HuH-7.5 (cell line): ENCODE results near the gene NBEAL2.

Experiments
- DNase-seq: peaks from one replicate; pipeline ENCODE4 v3.0.0; 2011; ENCODE audit warnings: low spot score

The NBEAL2 gene

DNA sequence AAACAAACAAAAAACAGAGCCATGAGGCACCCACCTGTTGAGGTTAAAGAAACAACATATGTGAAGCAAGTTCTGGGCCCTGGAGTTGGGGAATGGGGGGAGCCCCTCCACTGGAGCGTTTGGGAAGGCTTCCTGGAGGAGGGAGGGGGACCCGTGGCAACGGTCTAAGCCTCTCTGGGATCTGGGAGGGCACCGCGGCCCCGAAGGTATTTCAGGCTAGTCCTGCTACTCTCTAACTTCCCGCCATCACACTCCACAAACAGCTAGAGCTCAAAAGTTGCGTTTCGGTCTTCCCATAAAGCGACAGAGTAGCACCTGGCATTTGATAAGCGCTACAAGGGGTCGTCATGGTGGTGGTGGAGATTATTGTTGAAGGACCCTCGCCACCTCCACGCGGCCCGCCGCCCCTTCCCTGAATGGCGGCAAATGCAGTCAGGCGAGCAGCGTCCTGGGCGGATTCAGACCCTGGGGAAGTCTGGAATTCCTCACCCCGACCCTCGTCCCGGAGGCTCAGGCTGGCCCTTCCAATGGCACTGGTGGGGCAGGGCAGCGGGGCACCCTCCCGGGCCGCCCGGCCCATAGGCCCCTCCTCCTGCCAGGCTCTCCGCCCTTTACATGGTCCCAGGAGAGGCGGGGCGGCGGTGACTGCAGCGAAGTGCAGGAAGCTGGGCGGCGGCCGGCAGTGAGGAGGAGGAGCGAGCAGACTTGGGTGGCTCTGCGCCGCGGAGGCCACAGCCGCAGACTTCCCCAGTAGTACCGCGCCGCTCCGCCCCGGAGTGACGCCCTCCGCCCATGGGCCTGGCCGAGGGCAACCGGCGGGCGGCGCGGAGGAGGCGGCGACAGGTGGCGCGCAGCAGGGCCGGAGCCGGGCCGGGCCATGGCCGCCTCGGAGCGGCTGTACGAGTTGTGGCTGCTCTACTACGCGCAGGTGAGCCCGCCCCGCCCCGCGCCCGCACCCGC, at the start of gene NBEAL2:
Gene NBEAL2, plus strand, starts transcription at position 682 of the 960 bp plus-strand sequence. Its CDS starts 196 bp downstream, at position 878.
- DNase-seq: peak; percentile 99

GRCh38 chr3:46930166-46930944, 49.1 kb upstream of the NBEAL2 start:
- DNase-seq: no peak

GRCh38 chr3:46930945-46931403, 48.5 kb upstream of the NBEAL2 start:
- DNase-seq: no peak

GRCh38 chr3:46931631-46932331, 47.7 kb upstream of the NBEAL2 start:
- DNase-seq: no peak

DNA sequence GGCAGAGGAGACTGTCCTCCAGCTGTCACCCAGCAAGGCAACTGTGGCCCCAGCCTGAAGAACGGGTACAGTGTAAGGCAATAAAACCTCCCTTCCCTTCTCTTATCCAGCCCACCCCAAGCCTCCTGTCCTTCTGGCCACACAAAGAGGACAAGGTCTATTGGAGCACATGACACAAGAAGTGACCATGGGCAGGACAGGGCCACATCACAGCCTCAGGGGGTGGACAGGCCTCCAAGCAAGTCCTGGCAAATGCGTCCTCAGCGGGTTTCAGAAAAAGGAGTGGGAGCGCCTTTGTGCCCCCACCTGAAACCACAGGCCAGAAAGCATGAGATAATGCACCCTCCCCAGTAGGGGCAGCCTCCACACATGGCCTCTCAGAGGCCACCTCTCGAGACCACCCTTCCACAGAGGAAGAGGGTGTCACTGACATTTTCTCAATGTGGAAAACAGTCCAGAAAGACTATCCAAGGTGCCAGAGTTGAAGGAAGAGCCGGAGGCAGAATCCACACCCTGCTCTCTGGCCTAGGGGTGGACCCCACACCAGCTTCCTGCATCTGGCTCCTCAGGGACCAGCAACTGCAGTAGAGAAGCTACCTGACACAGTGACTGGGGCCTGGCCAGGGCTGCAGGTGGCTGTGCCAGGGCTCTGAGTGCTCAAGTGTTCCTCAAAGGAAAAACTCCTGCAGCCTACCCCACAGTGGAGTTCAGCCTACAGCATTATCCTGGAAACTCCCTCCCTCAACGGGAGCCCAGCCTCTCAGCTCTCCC, 46.8 kb upstream of the NBEAL2 start:
- DNase-seq: no peak

DNA sequence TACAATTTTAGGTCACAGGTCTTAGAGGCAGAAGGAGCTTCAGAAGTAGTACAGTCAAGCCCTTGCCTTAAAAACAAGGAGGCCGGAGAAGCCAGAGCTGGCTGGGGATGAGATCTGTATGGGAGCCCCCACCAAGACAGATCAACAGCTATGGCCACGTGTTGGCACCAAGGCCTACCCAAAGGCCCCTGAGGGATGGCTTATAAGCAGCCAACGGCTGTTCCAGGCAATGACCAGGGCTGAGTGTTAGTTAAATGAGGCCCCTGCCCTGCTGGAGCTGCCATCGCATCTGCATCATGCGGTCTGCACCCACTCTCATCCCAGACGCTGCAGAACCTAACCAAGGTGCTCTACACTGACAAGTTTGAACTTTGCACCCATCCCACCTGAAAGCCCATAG, 46.2 kb upstream of the NBEAL2 start:
- DNase-seq: no peak

GRCh38 chr3:46934072-46934471, 45.4 kb upstream of the NBEAL2 start:
- DNase-seq: no peak

- no peak for DNase-seq
Measured at GRCh38 chr3:46934498-46935167, 44.8 kb upstream of the NBEAL2 start.

DNA sequence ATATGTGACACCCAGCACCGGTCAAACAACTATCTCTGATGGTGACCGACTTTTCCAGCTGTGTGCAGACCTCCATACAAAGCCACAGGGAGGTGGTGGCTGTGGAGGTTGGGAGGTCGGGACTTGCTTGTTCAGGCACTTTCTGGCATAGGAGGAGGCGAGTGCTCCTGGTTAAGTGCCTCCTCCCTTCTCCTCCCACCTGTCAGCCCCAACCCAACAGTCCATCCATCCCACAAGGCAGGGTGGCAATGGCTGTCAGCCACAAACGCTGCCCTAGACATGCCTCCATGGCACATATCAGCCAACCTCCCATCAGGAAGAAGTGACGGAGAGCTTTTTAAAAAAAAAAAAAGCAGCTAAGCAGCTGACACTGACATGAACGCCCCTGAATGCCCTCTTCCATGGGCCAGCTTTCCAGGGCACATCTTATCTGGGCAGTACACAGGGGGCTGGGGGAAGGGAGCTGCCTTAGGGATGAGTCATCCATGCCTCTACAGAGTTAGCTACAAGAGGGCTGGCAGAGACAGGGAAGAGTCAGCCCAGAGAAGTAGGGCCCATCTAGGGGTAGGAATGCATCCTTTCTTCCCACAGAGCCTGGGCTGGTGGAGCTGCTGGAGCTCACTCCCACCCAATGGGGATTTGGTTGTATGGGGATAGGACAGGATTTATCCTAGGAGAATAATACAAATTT, 44.2 kb upstream of the NBEAL2 start:
- DNase-seq: peak; percentile 71

DNA sequence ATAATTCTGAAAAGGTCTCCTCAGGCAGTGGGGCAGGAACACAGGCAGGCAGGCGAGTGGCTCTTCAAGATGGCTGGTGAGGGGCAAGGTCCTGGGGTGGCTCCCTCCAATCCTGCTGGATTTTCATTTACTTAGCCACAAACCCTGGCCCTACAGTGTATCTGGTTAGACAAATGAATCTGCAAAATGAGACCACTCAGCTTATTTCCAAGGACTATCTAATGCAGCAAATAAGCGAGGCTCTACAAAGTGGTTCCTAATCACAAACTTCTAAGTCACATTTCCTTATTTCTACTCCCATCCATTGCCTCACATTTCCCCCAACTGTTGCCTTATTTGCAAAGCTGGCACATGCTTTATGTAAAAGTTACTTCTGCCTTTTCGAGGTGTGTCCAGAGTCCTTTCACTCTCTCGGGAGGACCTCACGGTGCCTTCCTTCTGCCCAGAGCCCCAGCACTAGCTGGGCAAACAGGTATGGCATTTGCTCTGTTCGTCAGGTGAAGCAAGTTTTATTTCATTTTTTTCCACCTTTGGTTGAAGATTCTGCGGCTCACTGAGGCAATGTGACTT, 43.4 kb upstream of the NBEAL2 start:
- DNase-seq: no peak

- no peak for DNase-seq
Measured at GRCh38 chr3:46936733-46937250, 42.7 kb upstream of the NBEAL2 start.

DNA sequence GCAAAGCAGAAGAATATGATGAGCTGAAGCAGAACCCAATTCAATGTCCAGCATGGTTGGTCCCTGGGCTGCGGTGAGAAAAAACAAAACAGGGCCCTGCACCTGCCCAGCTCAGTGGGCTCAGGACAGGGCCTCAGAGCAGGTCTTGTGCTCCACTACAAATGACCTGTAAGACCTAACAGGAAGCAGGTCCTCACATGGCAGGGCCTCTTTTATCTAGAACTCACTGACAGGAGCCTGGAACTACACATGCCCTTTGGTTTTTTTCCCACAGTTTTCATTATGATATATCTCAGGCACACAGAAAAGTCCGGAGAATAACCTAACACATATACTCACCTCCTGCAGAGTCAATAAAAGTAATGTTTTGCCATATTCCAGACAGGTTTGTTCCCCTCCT, 41.3 kb upstream of the NBEAL2 start:
- no peak for DNase-seq

DNA sequence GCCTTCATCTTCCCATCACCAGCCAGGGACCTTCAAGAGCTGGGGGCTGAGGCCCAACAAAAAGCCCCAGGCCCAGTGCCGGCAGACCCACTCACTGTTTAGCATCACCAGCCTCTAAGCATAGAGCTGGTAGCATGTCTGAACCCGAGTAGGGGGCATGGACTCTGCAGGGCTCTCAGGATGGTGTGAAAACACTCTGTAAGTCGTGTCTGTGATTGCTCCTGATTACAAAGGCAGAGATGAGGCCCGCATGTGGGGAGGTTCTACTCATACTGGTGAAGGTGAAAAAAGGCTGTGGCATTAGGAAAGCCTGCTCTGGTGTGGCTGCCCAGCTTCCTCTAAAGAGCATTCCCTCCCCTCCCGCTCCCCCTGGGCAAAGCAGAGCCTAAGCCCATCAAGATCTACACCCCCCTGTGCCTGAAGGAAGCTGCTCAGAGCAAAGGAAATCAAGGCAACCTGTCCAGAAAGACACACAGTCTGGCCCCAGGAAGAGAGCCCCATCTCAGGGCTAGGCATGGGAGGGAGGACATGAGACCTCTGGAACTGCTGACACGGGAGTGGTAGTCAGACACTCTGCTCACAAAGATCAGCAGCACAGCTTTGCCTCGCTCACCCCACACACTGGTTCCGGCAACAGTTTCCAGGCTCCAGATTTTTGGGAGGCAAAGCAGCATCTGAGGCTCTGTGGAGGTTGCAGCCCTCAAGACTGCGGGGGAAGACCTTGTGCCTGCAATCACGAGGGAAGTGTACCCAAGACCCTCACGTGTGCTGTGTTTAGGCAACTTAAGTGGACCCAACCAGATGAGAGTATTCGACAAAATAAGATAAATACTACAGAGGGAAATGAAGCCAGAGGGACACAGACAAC, 39.7 kb upstream of the NBEAL2 start:
- no peak for DNase-seq

- DNase-seq: no peak
Measured at GRCh38 chr3:46942076-46942475, 37.4 kb upstream of the NBEAL2 start.

DNA sequence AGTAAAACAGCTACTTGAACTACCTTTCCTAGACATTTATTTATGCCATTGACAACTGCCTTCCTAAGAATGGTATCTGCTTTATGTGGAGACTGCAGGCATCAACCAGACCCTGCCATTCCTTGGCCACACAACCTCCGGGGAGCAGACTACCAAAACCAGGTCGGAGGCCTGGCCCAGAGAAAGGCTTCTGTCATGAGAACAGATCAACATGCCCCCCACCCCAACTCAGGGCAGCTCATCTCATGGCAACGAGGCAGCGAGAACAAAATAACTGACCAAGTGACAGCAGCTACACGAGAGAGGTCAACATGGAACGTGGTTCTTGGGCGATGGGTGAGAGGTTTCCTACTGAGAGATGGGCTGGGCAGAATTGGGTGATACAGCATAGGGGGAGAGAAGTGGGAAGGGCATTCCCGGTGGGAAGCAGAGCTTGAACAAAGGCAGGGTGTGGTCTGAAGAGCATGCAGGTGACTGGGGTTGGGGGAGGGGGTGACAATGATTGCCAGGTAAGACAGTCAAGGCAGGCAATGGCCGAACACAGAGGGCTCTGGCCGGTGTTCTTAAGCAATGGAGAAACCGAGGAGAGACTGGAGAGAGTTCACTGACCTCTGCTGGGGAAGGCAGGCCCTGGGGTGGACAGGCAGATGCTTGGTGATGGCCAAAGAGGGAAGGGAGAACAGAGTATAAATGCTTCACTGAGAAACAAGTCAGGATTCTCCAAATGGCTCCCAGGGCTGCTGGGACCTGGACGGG, 36.8 kb upstream of the NBEAL2 start:
- DNase-seq: no peak

DNA sequence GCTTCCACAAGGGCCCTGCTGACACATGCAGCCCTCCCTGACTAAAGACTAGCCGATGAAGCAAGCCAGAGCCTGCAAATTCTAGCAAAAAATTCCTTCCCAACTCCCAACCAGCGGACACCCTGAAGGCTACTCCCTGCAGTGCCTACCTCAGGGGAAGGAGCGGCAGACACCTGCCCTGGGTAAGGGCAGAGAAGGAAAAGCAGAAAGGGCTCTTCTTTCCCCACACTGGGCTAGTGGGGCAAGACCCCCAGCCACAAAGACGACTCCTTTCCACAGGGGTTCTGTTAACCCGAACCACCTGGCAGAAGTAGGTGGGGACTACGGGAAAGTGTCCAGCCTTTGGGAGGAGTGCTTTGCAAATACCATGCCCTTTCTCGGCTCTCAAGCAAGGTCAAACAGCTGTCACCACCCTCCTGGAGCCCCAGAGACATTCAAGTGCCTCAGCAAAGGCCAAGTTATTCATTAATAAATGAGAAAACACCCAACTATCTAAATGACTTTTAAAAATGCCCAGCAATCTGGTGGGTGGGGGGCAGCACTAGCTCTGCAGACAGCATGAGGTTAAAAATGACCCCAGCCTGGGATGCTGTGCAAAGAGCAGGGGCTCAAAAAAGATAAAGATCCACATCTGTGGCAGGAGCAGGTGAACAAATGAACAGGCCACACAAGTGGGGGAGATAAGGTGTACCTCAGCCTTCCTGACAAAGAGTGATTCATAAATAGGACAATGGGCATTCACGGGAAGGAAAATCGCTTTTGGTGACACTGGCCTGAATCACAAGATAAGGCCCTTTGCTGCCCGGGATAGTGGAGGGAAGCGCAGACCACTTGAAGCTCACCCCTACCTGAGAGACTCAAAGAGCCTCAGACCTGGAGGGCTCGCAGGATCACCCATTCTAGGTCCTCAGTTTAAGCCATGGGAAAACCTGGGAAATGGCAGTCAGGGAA, 36.0 kb upstream of the NBEAL2 start:
- peak; percentile 48 for DNase-seq

GRCh38 chr3:46944191-46944590, 35.3 kb upstream of the NBEAL2 start:
- no peak for DNase-seq
